Measurements from ENCODE around the gene EEIG1. TPM values are rescaled to one million over a fixed set of nuclear protein-coding genes. Genes with fewer than 3 reads are reported as not detected.

Gene EEIG1
- total and polyA plus RNA-seq, 9 of the 15 experiments (the other 6 are each of a cell fraction or from before 2014, with no cell fraction given), result 0.17 to 16.7 (median 3.6) TPM

DNA sequence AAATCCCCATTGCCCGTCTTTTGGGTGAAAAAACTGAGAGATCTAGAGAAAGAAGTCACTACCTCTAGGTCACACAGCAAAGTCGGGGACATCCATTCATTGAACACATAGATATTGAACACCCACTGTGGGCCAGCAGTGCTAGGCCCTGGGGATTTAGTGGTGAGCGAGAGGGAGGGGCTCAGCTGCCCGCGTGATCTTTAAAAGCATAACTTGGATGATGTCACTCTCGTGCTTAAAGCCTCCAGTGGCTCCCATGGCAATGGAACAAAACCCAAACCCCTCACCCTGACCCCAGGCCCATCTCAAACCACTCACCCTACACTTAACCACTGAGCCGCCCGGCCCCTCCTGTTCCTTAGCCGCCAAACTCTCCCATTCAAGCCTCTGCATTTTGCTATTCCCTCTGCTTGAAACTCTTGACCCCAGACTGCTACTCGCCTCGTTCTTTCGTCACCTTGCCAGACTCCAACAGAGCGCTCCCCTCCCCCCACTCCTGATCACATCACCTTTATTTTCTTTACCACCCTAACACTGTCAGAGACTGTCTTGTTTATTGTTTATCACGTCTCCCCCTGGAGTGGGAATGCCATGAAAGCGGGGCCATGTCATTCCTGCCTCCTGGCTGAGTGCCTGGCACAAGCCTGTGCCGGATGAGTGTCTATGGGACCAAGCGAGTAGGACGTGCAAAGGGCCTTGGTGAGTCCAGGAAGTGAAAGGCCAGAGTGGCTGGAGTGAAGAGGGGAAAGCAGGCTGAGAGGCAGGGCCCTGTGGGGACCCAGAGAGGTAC lies 49.5 kb downstream of the EEIG1 start (continued):
- TF ChIP-seq ZNF318 (IDR thresholded peaks at IDR 0.05; ENCODE audit: borderline replicate concordance in 1 of 2, low read depth in 1 of 2), result peak in 1 of 2 experiments; percentile 81; a peak in 1 of 4 replicates
- TF ChIP-seq E2F3 (CRISPR knock-in tag; IDR thresholded peaks at IDR 0.05), result no peak
- peak; percentile 53 for TF ChIP-seq MEIS2 (IDR thresholded peaks at IDR 0.05; ENCODE audit: partially characterized antibody)
- TF ChIP-seq ZBTB9 (CRISPR knock-in tag; IDR thresholded peaks at IDR 0.05), result no peak
- no peak for TF ChIP-seq HMG20A (CRISPR knock-in tag; conservative IDR thresholded peaks at IDR 0.05)
- TF ChIP-seq JUN (IDR thresholded peaks at IDR 0.05; ENCODE audit: borderline replicate concordance, low read depth, low read length), result peak; percentile 67; the same call in 1 of the 2 replicates
- no peak for TF ChIP-seq JUN (CRISPR knock-in tag; IDR thresholded peaks at IDR 0.05; ENCODE audit: borderline replicate concordance)
- no peak for TF ChIP-seq ZBTB7A (IDR thresholded peaks at IDR 0.05; ENCODE audit: borderline replicate concordance, control insufficient read depth, low read depth, low read length)
- TF ChIP-seq RBM39 (optimal IDR thresholded peaks at IDR 0.05; ENCODE audit: low read depth, low read length), result peak; percentile 54
- TF ChIP-seq BRCA1 (IDR thresholded peaks at IDR 0.05), result no peak
- TF ChIP-seq BRCA1 (CRISPR knock-in tag; IDR thresholded peaks at IDR 0.05), result 0 out of 2 replicates have a peak, but pooled peaks have one; percentile 29
- TF ChIP-seq HDGF (IDR thresholded peaks at IDR 0.05), result peak; percentile 93; the same call in 1 of the 2 replicates
- no peak for TF ChIP-seq ZNF444 (CRISPR knock-in tag; IDR thresholded peaks at IDR 0.05)
- peak; percentile 57; the same call in 1 of the 2 replicates for TF ChIP-seq VEZF1 (CRISPR knock-in tag; IDR thresholded peaks at IDR 0.05)
- TF ChIP-seq PHF8 (IDR thresholded peaks at IDR 0.05; ENCODE audit: borderline replicate concordance, low read length), result no peak
- no peak for TF ChIP-seq KLF1 (tag; IDR thresholded peaks at IDR 0.05)
- no peak for TF ChIP-seq SNRNP70 (optimal IDR thresholded peaks at IDR 0.05; ENCODE audit: low read depth, low read length)

Measured in K562 (cell line).